Measurements from ENCODE around the gene MAN2A2. TPM values are rescaled to one million over a fixed set of nuclear protein-coding genes. Genes with fewer than 3 reads are reported as not detected.
A peak's percentile ranks its signal among the peaks of the same experiment; 100 is the strongest.

MAN2A2 gene
- total and polyA plus RNA-seq, 2 donors (not counting 3 experiments of a cell fraction or from before 2014, with no cell fraction given), result 60.9 to 77.7 TPM

DNA sequence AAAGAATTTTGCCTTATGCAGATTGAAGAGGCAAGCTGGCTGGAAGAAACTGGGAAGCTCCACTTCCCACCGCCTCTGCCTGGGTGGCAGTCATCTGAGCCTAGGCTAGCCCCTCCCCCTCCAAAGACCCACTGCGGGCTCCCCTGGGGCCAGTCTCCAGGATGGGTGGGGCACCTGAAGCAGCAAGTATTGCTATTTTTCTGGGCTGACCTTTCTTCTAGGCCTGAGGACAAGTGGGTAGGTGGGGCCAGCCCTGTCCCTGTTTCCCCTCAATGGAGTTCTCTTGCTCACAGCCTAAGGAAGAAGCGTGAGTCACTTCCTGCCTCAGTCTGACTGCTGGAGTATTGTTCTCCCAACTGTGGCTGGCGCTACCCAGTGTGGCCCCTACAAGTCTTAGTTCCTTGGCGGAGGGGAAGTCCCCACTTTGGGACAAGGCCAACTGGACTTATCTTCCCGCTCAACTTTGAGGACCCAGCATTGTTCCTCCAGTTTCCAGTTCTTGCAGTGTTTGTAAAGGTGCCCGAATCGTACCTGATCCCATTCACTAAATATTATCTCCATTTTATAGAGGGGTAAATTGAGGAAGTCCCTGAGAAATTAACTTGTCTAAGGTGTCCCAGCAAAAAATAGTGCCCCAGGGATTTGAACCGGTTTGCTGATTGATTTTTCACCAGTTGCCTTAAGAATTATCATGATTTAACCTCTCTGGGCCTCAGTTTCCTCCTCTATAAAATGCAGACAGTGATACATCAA is 33.3 kb upstream of the MAN2A2 start:
- BruUV-seq (replicated peaks), result TSS peak; percentile 28
- Histone ChIP-seq H4K20me1 (replicated peaks; ENCODE audit: control insufficient read depth, extremely low read depth, insufficient read depth, low read length) (no peaks in the 10 kb centered on the region), H3K4me2 (ENCODE audit: insufficient read depth, low read length) (peak overlapping the region; percentile 81), H2AFZ (ENCODE audit: low read depth, low read length) (peak overlapping the region; percentile 39), H3K9ac (replicated peaks; ENCODE audit: extremely low read depth, insufficient read depth, low read length) (peak overlapping the region; percentile 94), H3K9me3 (replicated peaks; ENCODE audit: control insufficient read depth, insufficient read depth, low read length) (no peaks in the 10 kb centered on the region), H3K79me2 (ENCODE audit: control insufficient read depth, insufficient read depth, low read length) (peaks cover 39% of the 10 kb centered on the region), H3K4me3 (replicated peaks in 1 of 3; ENCODE audit: insufficient read depth in 1 of 3, low read depth in 1 of 3, low read length in 3 of 3) (peak overlapping the region in 1 of 3 experiments; percentile 59), H3K27ac (ENCODE audit: insufficient read depth, low read depth, low read length) (peak overlapping the region; percentile 89), H3K27me3 (ENCODE audit: control insufficient read depth in 2 of 2, insufficient read depth in 2 of 2, low read length in 2 of 2) (no peaks in the 10 kb centered on the region), H3K4me1 (ENCODE audit: control insufficient read depth, extremely low read depth, insufficient read depth, low read length) (peaks cover 42% of the 10 kb centered on the region), H3K36me3 (ENCODE audit: control insufficient read depth in 2 of 2, extremely low read depth in 1 of 2, insufficient read depth in 2 of 2, low read length in 2 of 2) (no peaks in the 10 kb centered on the region), H3K9me1 (replicated peaks; ENCODE audit: control insufficient read depth, extremely low read depth, insufficient read depth, low read length) (no peaks in the 10 kb centered on the region)
- intact Hi-C loops (cut with micrococcal nuclease), result loop anchor here (1.0 kb wide), 3 partner anchors 15 to 221 kb away; partner anchors contain the start of genes BLM and FES
- peak; percentile 95 for DNase-seq (ENCODE audit: low read depth, low spot score)
- peak; percentile 100 for FAIRE-seq
- ChIA-PET POLR2A (no interaction called here), CTCF (interaction anchor here (1.0 to 4.0 kb wide), 3 partner anchors 16 to 222 kb away, joined by 3 to 26 read pairs (median 15); partner anchors contain the start of genes BLM and FES)
- dilution Hi-C loops (cut with MboI; ENCODE audit: extremely low pct_ligation_motif_present, low sequenced_read_pairs), result no loop called here
- TF ChIP-seq JUN (IDR thresholded peaks at IDR 0.05; ENCODE audit: borderline replicate concordance, insufficient read depth, insufficient read length, low read depth) (peak; percentile 97), FOS (IDR thresholded peaks at IDR 0.05; ENCODE audit: borderline replicate concordance, insufficient read depth, low read length) (peak; percentile 91), GATA2 (IDR thresholded peaks at IDR 0.05; ENCODE audit: insufficient read depth, insufficient read length, low read depth, low read length) (no peak), POLR2A (IDR thresholded peaks at IDR 0.05; ENCODE audit: low read depth, low read length) (peak; percentile 80), POLR2AphosphoS5 (IDR thresholded peaks at IDR 0.05; ENCODE audit: insufficient read depth, low read depth, low read length) (peak; percentile 92)
- TF ChIP-seq, protein P1, sequence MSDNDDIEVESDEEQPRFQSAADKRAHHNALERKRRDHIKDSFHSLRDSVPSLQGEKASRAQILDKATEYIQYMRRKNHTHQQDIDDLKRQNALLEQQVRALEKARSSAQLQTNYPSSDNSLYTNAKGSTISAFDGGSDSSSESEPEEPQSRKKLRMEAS (IDR thresholded peaks at IDR 0.05; ENCODE audit: insufficient read depth, insufficient read length), result no peak
